Eye (tissue), 1 donor: ENCODE data around the gene C6orf132.
"Not testable (repeated sequence)": the region's sequence is repeated elsewhere in the genome, so short reads cannot be mapped to it uniquely, and the experiment has no call there.

Experiments used
- DNase-seq: peaks from one replicate; pipeline ENCODE4 v3.0.0-alpha.2; 2015

Gene C6orf132

GRCh38 chr6:42158631-42159030 lies 16.2 kb upstream of the C6orf132 start:
- DNase-seq, result no peak

DNA sequence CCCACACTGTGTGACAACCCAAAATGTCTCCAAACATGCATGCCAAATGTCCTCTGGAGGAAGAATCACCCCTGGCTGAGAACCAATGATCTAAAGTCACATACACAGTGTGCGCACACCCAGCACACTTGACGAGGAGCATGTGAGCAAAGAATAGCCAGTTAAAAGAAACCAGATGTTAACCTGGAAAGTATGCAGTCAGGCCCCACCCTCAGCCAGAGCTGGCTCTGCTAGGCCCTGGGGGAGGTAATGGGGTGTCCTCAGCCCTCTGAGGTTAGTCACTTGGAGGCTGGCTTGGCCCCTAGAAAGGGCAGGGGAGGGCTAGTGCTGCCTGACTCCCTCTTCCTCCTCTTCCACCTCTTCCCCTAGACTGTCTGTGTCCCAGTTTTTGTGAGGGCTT lies 15.6 kb upstream of the C6orf132 start:
- DNase-seq, result no peak

- DNase-seq, result no peak
Measured at GRCh38 chr6:42156638-42157037, 14.2 kb upstream of the C6orf132 start.

DNA sequence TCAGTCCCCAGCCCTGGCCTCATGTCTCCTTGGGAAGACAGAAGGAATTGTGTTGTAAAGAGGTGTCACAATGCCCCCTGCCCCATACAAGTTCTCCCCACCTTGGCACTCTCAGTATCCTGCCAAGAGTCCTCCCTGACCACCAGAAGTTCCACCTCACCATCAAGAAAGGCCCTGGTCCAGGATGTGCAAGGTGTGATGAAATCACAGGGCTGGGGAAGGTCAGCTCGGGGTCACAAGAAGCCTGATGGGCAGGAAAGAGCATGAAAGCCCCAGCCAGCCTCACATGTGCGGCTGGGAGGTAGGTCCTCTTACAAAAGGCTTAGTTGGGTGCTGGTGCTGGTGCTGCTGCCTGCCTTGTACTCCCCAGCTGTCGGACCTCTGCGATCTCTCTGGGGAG lies 12.9 kb upstream of the C6orf132 start:
- DNase-seq, result no peak

DNA sequence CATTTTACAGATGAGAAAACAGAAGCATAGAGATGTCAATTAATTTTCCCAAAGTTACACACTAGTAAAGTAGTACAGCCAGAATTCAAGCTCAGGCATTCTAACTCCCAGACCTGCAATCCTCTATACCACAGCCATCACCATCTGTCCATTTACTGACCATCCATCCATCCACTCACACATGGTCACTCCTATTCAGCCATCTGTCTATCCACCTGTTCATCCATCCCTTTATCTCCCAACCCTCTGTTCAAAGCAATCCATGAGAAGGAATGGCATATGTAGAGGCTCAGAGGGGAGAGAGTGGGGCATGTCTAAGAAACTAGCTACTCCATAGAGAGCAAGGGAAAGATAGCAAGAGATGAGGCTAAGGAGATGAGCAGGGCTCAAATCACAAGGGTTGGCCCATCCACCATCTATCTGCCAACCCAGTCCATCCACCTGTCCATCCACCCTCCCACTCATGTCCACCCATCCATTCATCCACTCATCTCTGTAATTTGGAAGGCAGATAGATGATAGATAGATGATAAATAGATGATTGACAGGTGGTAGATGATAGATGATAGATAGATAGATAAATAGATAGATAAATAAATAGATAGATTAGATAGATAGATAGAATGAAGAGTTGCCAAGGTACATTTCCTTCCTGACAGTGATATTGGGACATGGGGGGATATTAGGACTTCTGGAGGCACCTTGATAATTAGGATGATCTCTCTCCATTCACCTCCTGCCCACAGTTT lies 12.2 kb upstream of the C6orf132 start:
- DNase-seq, result peak; percentile 50

DNA sequence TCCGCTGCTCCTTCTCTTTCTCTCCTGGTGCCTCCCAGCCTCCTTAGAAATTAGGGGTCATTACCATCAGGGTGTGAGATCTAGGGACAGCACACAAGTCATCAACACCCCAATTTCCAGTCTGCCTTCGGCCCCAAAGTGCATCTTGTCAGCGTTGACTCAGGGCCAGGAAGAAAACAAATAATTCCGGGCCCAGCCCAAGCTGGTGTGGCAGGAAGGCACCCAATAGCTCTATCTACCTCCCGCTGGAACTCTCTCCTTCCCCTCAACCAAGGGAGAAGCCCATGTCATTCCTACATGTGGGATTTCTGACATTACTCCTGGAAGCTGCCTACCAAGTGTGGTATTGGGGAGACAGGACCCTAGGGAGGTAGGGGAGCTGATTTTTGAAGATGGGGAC lies 11.5 kb upstream of the C6orf132 start:
- no peak for DNase-seq

DNA sequence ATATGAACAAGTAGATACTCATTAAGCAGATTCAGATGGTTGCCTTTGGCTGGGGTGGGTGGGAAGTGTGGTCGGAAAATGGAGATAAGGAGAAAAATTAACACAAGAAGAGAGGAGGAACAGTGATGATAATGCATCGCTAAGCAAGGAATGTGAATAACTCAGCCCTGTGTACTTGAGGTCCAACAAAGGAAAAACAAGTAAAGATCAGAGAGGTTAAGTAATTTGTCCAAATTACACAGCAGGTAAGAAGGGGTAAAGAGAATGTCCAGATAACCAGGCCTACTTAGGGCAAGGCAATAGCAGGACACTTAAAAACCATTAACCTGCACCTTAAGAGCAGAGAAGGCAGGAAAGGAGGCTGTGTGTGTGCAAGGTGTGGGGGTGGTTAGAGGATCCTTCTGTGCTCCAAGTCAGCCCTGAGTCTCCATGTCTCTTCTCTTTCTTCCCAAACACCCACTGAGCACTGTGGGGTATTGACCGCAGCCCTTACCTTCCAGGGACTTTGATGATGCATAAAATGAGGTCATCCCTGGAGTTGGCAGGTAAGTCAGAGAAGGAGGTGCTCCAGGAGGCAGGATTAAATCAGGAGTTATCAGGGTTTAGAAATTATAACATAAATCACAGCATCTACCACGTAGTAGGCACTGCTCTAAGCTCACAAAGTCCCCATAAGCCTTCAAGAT lies 10.3 kb upstream of the C6orf132 start:
- not testable (repeated sequence) for DNase-seq

- DNase-seq, result no peak
Measured at GRCh38 chr6:42152024-42152423, 9.6 kb upstream of the C6orf132 start.

DNA sequence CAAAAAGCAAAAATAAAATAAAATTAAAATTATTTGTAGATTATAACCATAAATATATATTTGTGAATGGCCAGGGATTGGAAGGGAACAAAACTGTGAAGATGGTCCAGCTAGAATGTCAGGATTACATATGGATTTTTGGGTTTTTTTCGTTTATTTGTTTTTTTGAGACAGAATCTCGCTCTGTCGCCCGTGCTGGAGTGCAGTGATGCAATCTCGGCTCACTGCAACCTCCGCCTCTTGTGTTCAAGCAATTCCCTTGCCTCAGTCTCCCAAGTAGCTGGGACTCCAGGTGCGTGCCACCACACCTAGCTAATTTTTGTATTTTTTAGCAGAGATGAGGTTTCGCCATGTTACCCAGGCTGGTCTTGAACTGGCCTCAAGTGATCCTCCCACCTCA lies 7.8 kb upstream of the C6orf132 start:
- DNase-seq, result no peak

DNA sequence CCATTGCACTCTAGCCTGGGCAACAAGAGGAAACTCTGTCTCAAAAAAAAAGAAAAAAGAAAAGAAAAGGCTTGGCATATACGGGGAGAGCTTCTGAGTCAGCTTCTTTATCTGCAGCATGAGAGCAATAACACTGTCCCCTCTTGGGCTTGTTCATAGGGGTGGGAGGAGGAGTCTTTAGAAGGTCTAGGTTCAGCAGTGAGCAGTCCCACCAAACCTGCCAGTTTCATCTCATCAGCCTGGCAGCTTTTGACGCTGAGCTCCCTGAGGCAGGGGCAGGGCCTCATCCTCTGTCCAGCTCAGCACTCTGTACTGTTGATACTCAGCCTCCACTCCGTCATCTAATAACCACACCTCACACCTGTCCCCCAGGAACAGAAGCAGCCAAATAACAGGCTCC lies 5.6 kb upstream of the C6orf132 start:
- no peak for DNase-seq

DNA sequence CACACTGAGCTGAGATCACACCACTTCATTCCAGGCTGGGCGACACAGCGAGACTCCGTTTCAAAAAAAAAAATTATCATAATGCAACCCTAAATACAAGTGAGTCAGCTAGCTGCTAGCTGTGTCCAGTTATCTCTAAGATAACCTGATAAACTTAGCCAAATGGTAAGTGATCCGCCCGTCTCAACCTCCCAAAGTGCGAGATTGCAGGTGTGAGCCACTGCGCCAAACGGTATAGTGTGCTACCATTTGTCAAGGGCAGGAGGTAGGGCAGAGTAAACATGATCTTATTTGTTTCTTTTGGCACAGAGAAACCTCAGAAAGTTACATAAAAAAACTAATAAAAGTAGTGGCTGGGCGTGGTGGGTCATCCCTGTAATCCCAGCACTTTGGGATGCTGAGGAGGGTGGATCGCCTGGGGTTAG lies 4.7 kb upstream of the C6orf132 start:
- DNase-seq, result no peak

DNA sequence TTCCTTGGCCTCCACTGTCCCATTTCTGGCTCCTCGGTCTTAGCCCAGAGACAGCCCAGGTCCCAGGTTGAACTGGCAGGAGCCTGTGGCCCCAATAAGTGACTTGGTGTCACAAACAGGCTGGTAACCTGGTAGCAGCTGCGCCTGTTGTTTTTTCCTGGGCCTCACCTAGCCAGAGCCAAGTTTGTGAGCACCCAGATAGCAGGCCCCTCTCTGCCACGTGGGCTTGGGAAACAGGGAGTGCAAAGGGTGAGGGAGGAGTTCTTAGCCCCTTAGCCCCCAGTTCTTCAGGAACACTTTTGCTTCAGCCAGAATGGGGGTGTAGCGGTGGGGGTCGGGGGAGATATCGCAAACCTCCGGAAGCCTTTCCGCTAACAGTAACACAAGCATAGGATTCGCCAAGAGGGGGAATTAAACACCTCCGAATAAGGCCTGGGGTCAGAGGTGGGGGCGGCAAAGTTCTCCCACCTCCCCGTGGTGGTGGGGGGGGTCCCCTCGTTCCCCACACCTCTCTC lies 760 bp downstream of the C6orf132 start:
- DNase-seq, result no peak

DNA sequence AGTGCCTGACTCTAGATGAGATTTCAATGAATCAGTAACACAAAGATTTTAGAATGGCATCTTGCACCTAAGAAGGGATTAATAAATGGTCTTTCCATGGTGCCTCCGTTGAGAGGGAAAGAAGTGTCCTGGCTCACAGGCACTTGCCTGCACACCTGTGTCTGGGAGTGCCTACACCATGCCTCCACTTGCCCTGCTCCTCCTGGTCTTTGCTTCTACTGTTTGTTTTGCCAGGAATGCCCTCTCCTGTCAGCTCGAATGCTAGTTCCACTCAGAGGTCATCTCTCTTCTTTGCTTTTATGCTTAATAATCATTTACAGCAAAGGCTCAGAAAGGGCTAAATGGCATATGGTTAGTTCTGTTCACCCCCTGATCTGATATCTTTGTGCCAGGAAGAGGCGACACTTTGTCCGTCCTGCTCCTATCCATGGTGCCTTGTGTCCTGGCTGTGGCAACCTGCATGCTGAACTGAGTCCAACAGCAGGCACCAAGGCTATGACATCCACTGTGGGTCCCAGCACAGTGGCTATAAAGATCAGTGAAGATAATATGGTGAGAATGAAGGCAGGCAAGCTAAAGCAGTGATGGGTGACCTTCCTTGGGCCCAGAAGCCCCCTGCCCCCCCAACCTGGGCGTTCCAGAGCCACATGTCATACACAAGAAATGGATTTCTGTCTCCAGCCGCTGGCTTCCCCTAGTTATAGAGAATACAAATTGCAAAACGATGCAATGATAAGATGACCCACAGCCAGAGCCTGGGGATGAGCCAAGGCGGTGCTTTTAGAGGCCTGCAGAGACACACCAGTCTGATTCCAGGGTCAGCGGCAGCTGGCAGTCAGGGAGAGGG lies 1.4 kb downstream of the C6orf132 start:
- no peak for DNase-seq

DNA sequence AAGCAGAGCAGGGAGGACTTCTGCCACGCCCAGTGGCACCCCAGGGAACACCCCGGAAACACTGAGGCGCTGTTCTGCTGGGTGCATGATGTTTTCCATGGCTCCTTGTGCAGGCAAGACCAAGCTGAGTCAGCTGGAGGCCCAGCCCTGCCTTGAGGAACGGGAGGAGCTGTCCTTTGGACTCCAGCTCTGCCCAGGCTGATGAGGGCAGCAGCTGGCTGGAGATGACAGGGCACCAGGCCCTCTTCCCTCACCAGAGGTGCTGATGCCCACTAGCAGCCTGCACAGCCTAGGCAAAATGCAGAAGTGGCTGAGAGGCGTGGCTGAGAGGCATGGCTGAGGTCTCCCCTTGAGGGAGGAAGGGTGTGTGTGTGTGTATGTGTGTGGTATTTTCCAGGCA lies 2.4 kb downstream of the C6orf132 start:
- DNase-seq, result no peak

GRCh38 chr6:42138630-42139619 lies 3.5 kb downstream of the C6orf132 start:
- no peak for DNase-seq

- DNase-seq, result no peak
Measured at GRCh38 chr6:42138190-42138589, 4.2 kb downstream of the C6orf132 start.

DNA sequence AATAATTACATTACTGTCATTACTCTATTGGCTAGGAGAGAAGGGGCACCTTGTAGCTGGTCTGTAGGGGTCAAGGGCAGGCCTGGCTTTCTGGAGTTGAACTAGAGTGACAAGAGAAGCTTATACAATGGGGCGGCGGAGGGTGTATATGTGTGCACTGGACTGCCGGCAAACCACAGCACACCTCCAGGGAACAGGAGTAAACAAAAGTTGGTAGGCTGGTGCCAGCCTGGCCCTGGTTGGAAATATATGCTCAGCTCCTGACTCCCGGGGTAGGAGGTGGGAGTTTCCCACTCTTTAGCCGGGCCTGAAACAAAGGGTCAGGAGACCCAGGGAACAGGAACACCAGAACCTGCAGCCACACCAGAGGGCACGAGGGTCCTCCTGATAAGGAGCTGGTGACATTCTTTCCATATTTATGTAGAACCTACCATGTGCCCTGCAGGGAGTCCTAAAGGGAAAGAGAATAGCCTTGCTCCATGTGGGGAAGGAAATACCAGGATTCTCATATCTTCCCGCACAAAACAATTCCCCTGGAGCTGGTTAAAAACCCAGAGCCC lies 5.1 kb downstream of the C6orf132 start:
- DNase-seq, result no peak

DNA sequence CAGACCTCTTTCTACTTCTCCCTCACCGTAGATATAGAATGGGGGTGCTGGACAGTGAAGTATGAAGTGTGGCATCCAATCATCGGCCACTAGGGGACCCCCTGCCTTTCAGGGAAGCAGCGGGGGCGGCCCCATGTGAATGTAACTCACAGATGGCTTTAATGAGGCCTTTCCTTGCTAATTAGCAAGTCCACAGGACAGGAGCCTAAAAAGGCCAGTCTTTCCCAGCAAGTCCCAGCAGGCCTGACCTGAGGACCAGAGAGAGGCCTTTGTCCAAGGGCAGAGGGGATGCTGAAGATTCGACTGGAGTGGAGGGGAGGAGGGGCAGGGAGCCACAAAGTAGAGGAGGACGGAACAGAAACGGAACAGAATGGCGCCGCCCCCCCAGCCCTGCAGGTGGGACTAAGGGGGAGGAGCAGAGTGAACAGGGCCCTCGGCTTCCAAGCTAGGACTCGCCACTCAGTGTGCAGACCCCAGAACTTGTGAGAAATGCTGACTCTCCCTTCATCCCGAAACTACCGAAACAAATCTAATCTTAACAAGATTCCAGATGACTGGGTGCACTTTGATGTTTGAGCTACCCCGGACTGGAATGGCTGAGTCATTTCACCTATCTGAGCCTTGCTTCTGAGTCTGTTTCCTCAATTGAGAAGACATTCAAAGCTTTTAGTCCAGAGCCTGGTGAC lies 5.8 kb downstream of the C6orf132 start:
- peak; percentile 85 for DNase-seq

DNA sequence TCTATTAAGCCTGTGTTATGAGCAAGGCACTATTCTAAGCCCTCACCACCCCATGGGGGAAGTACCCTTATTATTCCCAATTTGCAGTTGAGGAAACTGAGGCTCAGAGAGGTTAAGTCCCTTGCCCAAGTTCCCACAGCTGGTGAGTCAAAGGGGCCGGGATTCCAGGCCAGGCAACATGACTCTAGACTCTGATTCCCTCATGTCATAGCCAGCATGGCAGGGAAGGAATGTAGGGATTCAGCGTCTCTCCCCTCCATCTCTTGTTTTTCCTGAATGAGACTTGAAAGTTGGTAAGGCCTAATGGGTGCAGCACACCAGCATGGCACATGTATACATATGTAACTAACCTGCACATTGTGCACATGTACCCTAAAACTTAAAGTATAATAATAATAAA lies 6.7 kb downstream of the C6orf132 start:
- no peak for DNase-seq

- no peak for DNase-seq
Measured at GRCh38 chr6:42135161-42135560, 7.3 kb downstream of the C6orf132 start.

- DNase-seq, result no peak
Measured at GRCh38 chr6:42133926-42134325, 8.5 kb downstream of the C6orf132 start.
